Osteoblast (primary cell): ENCODE results near the gene MKRN2. TPM values are rescaled to one million over a fixed set of nuclear protein-coding genes. Genes with fewer than 3 reads are reported as not detected.
A peak's percentile ranks its signal among the peaks of the same experiment; 100 is the strongest.

ENCODE experiments used
- DNase-seq: peaks from one replicate; pipeline ENCODE4 v3.0.0; 2011; ENCODE audit warnings: low spot score, mixed read lengths; ENCODE audit not compliant: insufficient read length; ENCODE audit errors: missing footprints
- H2AFZ ChIP-seq: 2 replicates; pipeline ENCODE4 v1.6.0; 2011; ENCODE audit warnings: mild to moderate bottlenecking, low read length
- H3K27ac ChIP-seq: 2 replicates; pipeline ENCODE4 v1.5.1; 2011; ENCODE audit warnings: mild to moderate bottlenecking, low read depth, low read length, moderate library complexity
- H3K27me3 ChIP-seq: 2 replicates; pipeline ENCODE4 v1.6.0; 2012; ENCODE audit warnings: mild to moderate bottlenecking, control low read depth, inconsistent platforms, low read length, moderate library complexity; ENCODE audit not compliant: insufficient read depth
- H3K36me3 ChIP-seq: 2 replicates; pipeline ENCODE4 v1.5.1; 2011; ENCODE audit warnings: mild to moderate bottlenecking, low read length, control low read depth, moderate library complexity; ENCODE audit not compliant: insufficient read depth
- H3K4me1 ChIP-seq: 2 replicates; pipeline ENCODE4 v1.5.1; 2011; ENCODE audit warnings: mild to moderate bottlenecking, low read length, control low read depth, moderate library complexity; ENCODE audit not compliant: insufficient read depth
- H3K4me2 ChIP-seq: 2 replicates; pipeline ENCODE4 v1.6.0; 2011; ENCODE audit warnings: mild to moderate bottlenecking, low read length; ENCODE audit not compliant: insufficient read depth
- H3K4me3 ChIP-seq: fragments of 200-600 bp; sonication (generic); 3 replicates; pipeline ENCODE4 v1.5.1; 2012; ENCODE audit warnings: mild to moderate bottlenecking, low read length, inconsistent platforms; ENCODE audit not compliant: insufficient read depth
- H3K79me2 ChIP-seq: 2 replicates; pipeline ENCODE4 v1.6.0; 2012; ENCODE audit warnings: mild to moderate bottlenecking, low read length, control low read depth, inconsistent platforms; ENCODE audit not compliant: insufficient read depth
- H3K9me3 ChIP-seq: 2 replicates; pipeline ENCODE4 v1.5.1; 2011; ENCODE audit warnings: low read depth, low read length, control low read depth
- H4K20me1 ChIP-seq: 2 replicates; pipeline ENCODE4 v1.6.0; 2012; ENCODE audit warnings: mild to moderate bottlenecking, low read length, control low read depth; ENCODE audit not compliant: insufficient read depth
- CTCF ChIP-seq: IDR thresholded peaks from 2 replicates; pipeline ENCODE4 v1.5.1; 2011; ENCODE audit warnings: mild to moderate bottlenecking, low read depth, low read length, moderate library complexity; ENCODE audit errors: extremely low read depth
- total RNA-seq: library from RNA; depleted of rRNA; stranded (reverse); fragments of >200 nt; gene quantifications from 2 replicates; pipeline ENCODE4 v1.2.3, GENCODE V29; 2012

MKRN2 gene
- total RNA-seq, 1 donor, result 40.9 TPM

DNA sequence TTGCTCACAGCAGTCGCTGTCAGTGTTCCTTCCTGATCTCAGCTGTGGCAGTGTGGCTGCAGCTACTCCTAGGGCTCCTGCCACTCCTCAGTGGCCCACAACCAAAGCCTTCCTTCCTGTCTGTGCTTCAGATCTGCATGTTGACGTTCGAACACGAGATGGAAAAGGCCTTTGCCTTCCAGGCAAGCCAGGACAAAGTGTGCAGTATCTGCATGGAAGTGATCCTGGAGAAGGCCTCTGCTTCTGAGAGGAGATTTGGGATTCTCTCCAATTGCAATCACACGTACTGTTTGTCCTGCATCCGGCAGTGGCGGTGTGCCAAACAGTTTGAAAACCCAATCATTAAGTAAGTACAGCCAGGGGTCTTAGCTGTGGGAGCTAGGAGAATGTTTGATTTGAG is 17.8 kb downstream of the MKRN2 start:
- H3K4me2 ChIP-seq, result no peak overlapping the region
- peaks cover 24% of the 10 kb centered on the region for H3K79me2 ChIP-seq
- H3K27me3 ChIP-seq, result no peaks in the 10 kb centered on the region
- no peak overlapping the region for H2AFZ ChIP-seq
- DNase-seq, result no peak
- TF ChIP-seq CTCF, result no peak
- H3K27ac ChIP-seq, result no peak overlapping the region
- peaks cover 27% of the 10 kb centered on the region for H4K20me1 ChIP-seq
- peaks cover 27% of the 10 kb centered on the region for H3K4me1 ChIP-seq
- no peaks in the 10 kb centered on the region for H3K9me3 ChIP-seq
- peaks cover 87% of the 10 kb centered on the region for H3K36me3 ChIP-seq
- no peak overlapping the region for H3K4me3 ChIP-seq

DNA sequence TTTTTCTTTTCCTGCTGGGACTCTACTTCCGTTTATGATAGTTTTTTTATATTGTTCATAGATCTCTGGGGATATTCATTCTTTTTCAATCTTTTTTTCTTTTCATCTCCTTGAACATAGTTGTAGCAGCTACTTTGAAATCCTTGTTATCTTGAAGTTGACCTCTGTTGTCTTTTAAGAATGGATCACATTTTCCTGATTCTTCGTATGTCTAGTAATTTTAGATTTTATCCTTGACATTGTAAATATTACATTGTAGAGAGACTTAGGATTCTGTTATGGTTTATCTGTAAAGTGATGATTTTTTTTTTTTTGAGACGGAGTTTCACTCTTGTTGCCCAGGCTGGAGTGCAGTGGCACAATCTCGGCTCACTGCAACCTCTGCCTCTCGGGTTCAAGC is 20.5 kb downstream of the MKRN2 start:
- DNase-seq, result no peak
- Histone ChIP-seq H2AFZ (no peak overlapping the region), H3K27me3 (no peaks in the 10 kb centered on the region), H3K4me1 (peaks cover 32% of the 10 kb centered on the region), H3K4me3 (no peak overlapping the region), H3K79me2 (peaks cover 17% of the 10 kb centered on the region), H3K4me2 (no peak overlapping the region), H3K9me3 (no peaks in the 10 kb centered on the region), H4K20me1 (peaks cover 32% of the 10 kb centered on the region), H3K36me3 (peaks cover 76% of the 10 kb centered on the region), H3K27ac (no peak overlapping the region)
- no peak for TF ChIP-seq CTCF

DNA sequence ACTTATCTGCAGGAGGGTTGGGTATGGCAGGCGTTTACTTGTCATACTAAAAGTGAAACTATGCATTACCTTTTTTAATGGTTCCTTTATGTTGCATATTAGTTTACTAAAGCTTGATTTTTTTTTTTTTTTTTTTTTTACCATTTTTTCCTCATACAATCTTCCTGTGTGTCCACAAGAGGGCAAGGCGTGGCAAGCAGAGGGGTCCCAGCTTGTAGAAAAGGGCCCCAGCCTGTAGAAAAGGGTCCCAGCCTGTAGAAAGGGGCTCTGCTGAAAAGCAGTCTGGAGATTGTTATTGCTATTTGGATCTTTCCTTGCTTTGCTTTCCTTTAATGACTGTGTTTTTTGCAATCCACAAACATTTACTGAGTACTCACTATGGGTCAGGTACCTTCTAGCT is 21.9 kb downstream of the MKRN2 start:
- no peak overlapping the region for H3K4me2 ChIP-seq
- peak; percentile 48 for TF ChIP-seq CTCF
- no peak for DNase-seq
- H3K27ac ChIP-seq, result no peak overlapping the region
- H3K36me3 ChIP-seq, result peaks cover 79% of the 10 kb centered on the region
- no peak overlapping the region for H2AFZ ChIP-seq
- peaks cover 17% of the 10 kb centered on the region for H3K79me2 ChIP-seq
- H3K9me3 ChIP-seq, result no peaks in the 10 kb centered on the region
- peaks cover 32% of the 10 kb centered on the region for H4K20me1 ChIP-seq
- no peak overlapping the region for H3K4me3 ChIP-seq
- H3K4me1 ChIP-seq, result peaks cover 29% of the 10 kb centered on the region
- no peaks in the 10 kb centered on the region for H3K27me3 ChIP-seq

DNA sequence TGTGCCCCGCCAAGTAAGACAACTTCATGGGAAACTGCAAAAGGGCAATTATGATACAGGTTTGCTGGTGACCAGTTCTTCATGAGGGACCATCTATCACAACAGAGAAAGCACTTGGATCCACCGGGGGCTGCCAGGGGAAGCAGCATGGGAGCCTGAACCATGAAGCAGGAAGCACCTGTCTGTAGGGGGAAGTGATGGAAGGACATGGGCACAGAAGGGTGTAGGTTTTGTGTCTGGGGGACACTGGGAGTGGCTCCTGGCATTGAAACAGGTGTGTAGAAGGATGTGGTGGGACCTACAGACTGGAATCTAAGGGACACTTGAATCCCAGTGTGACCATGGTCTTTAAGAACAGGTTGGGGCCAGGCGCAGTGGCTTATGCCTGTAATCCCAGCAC is 22.6 kb downstream of the MKRN2 start:
- Histone ChIP-seq H3K4me2 (no peak overlapping the region), H4K20me1 (peaks cover 25% of the 10 kb centered on the region), H3K9me3 (no peaks in the 10 kb centered on the region), H2AFZ (no peak overlapping the region), H3K4me3 (no peak overlapping the region), H3K36me3 (peaks cover 79% of the 10 kb centered on the region), H3K4me1 (peaks cover 29% of the 10 kb centered on the region), H3K27me3 (no peaks in the 10 kb centered on the region), H3K27ac (peak overlapping the region; percentile 69), H3K79me2 (peaks cover 13% of the 10 kb centered on the region)
- no peak for TF ChIP-seq CTCF
- no peak for DNase-seq
